Measurements from ENCODE around the gene MAP1LC3A.

MAP1LC3A gene

DNA sequence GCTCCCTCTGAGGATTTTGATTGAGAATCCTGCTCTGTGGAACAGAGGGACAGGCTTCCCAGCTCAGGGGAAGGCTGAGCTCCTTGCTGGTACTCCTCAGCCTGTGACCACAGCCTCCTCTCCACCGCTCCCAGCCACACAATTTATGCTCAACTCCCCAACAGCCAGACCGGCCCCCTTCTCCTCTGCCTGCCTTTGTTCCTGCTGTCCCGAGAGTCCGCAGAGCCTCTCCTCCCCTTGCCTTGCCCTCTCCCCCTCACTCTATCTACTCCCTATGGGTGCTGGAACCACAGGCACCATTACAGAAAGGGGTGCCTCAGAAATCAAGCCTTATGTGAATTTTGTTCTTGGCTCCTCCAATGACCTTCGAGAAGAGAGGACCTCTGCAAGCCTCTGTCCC is 15.9 kb downstream of the MAP1LC3A start:
- TF ChIP-seq TAF1 (IDR thresholded peaks at IDR 0.05; ENCODE audit: low read depth, low read length) (no peak), SPI1 (IDR thresholded peaks at IDR 0.05; ENCODE audit: low read depth, low read length) (no peak)
- DNase-seq (ENCODE audit: insufficient read length, low spot score) = no peak
- FAIRE-seq = no peak

- no peak for DNase-seq (ENCODE audit: insufficient read length, low spot score)
- no peak for FAIRE-seq
- TF ChIP-seq TAF1 (IDR thresholded peaks at IDR 0.05; ENCODE audit: low read depth, low read length) = no peak
- no peak for TF ChIP-seq PAX5 (IDR thresholded peaks at IDR 0.05; ENCODE audit: insufficient read depth, low read length, severe bottlenecking)
- no peak for TF ChIP-seq POLR2AphosphoS5 (IDR thresholded peaks at IDR 0.05; ENCODE audit: low read depth, low read length)
- TF ChIP-seq POU2F2 (IDR thresholded peaks at IDR 0.05; ENCODE audit: low read depth, low read length) = no peak
- TF ChIP-seq SPI1 (IDR thresholded peaks at IDR 0.05; ENCODE audit: low read depth, low read length) = no peak
- no peak for TF ChIP-seq POLR2A (IDR thresholded peaks at IDR 0.05; ENCODE audit: low read depth, low read length)
Observed at GRCh38 chr20:34574861-34575260, 16.3 kb downstream of the MAP1LC3A start.

DNA sequence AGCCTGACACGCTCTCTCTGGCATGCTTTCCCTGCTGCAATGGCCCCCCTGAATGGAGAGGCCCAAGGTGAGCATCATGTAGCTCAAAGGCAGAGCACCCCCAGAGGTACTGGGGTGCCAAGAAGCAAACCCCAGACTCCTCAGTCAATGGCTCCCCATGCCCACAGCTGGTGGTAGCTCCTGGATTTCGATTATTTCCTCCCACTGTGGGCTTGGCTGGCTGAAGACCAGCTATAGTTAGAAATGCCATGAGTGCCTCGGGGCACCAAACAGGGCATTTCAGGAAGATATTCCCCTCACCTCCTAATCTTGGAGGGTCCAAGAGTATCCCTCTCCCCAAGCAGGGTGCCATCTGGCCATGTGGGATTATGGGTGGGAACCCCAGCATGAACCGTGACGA is 16.8 kb downstream of the MAP1LC3A start:
- TF ChIP-seq POU2F2 (IDR thresholded peaks at IDR 0.05; ENCODE audit: low read depth, low read length) = no peak
- no peak for TF ChIP-seq TAF1 (IDR thresholded peaks at IDR 0.05; ENCODE audit: low read depth, low read length)
- DNase-seq (ENCODE audit: insufficient read length, low spot score) (no peak), FAIRE-seq (no peak)

GRCh38 chr20:34575756-34576155 is 17.2 kb downstream of the MAP1LC3A start:
- TF ChIP-seq SPI1 (IDR thresholded peaks at IDR 0.05; ENCODE audit: low read depth, low read length) (no peak), POU2F2 (IDR thresholded peaks at IDR 0.05; ENCODE audit: low read depth, low read length) (no peak), POLR2A (IDR thresholded peaks at IDR 0.05; ENCODE audit: low read depth, low read length) (no peak), PAX5 (IDR thresholded peaks at IDR 0.05; ENCODE audit: insufficient read depth, low read length, severe bottlenecking) (no peak), POLR2AphosphoS5 (IDR thresholded peaks at IDR 0.05; ENCODE audit: low read depth, low read length) (no peak), TAF1 (IDR thresholded peaks at IDR 0.05; ENCODE audit: low read depth, low read length) (no peak)
- no peak for FAIRE-seq

GRCh38 chr20:34577061-34577460 is 18.5 kb downstream of the MAP1LC3A start:
- no peak for TF ChIP-seq TAF1 (IDR thresholded peaks at IDR 0.05; ENCODE audit: low read depth, low read length)
- no peak for TF ChIP-seq POU2F2 (IDR thresholded peaks at IDR 0.05; ENCODE audit: low read depth, low read length)
- TF ChIP-seq POLR2A (IDR thresholded peaks at IDR 0.05; ENCODE audit: low read depth, low read length) = no peak
- TF ChIP-seq POLR2AphosphoS5 (IDR thresholded peaks at IDR 0.05; ENCODE audit: low read depth, low read length) = no peak
- no peak for TF ChIP-seq PAX5 (IDR thresholded peaks at IDR 0.05; ENCODE audit: insufficient read depth, low read length, severe bottlenecking)
- TF ChIP-seq SPI1 (IDR thresholded peaks at IDR 0.05; ENCODE audit: low read depth, low read length) = no peak
- FAIRE-seq (no peak), DNase-seq (ENCODE audit: insufficient read length, low spot score) (no peak)

More at GRCh38 chr20:34575756-34576155, 17.2 kb downstream of the MAP1LC3A start:
- DNase-seq (ENCODE audit: insufficient read length, low spot score) = no peak

DNA sequence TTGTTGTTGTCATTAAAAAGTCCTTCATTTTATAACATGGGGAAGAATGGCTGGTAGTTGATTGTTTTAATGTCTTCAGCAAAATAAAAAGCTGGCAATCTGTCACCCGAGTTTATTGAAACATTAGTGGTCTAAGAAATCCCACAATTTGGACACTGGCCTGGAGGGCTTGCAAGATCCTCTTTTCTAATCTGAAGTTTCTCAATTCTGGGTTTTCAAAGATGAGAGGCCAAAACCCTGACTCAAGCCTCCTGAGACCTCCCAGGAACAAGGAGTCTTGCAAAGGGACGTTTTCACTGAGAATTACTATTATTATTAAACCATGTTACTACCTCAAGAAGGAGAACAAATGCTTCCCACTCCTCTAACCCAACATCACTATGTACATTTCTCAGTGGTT is 19.5 kb downstream of the MAP1LC3A start:
- TF ChIP-seq POLR2A (IDR thresholded peaks at IDR 0.05; ENCODE audit: low read depth, low read length) = no peak
- no peak for TF ChIP-seq SPI1 (IDR thresholded peaks at IDR 0.05; ENCODE audit: low read depth, low read length)
- TF ChIP-seq TAF1 (IDR thresholded peaks at IDR 0.05; ENCODE audit: low read depth, low read length) = no peak
- no peak for TF ChIP-seq PAX5 (IDR thresholded peaks at IDR 0.05; ENCODE audit: insufficient read depth, low read length, severe bottlenecking)
- FAIRE-seq = no peak
- DNase-seq (ENCODE audit: insufficient read length, low spot score) = no peak

GRCh38 chr20:34578521-34578920 is 20.0 kb downstream of the MAP1LC3A start:
- no peak for TF ChIP-seq POU2F2 (IDR thresholded peaks at IDR 0.05; ENCODE audit: low read depth, low read length)
- no peak for TF ChIP-seq POLR2A (IDR thresholded peaks at IDR 0.05; ENCODE audit: low read depth, low read length)
- no peak for TF ChIP-seq TAF1 (IDR thresholded peaks at IDR 0.05; ENCODE audit: low read depth, low read length)
- no peak for TF ChIP-seq PAX5 (IDR thresholded peaks at IDR 0.05; ENCODE audit: insufficient read depth, low read length, severe bottlenecking)
- TF ChIP-seq SPI1 (IDR thresholded peaks at IDR 0.05; ENCODE audit: low read depth, low read length) = no peak
- FAIRE-seq = no peak
- DNase-seq (ENCODE audit: insufficient read length, low spot score) = no peak

- TF ChIP-seq SPI1 (IDR thresholded peaks at IDR 0.05; ENCODE audit: low read depth, low read length) = no peak
- TF ChIP-seq POU2F2 (IDR thresholded peaks at IDR 0.05; ENCODE audit: low read depth, low read length) = no peak
- no peak for TF ChIP-seq POLR2A (IDR thresholded peaks at IDR 0.05; ENCODE audit: low read depth, low read length)
- TF ChIP-seq PAX5 (IDR thresholded peaks at IDR 0.05; ENCODE audit: insufficient read depth, low read length, severe bottlenecking) = no peak
- no peak for TF ChIP-seq POLR2AphosphoS5 (IDR thresholded peaks at IDR 0.05; ENCODE audit: low read depth, low read length)
- no peak for TF ChIP-seq TAF1 (IDR thresholded peaks at IDR 0.05; ENCODE audit: low read depth, low read length)
- DNase-seq (ENCODE audit: insufficient read length, low spot score) (no peak), FAIRE-seq (no peak)
Observed at GRCh38 chr20:34579191-34579978, 20.9 kb downstream of the MAP1LC3A start.

DNA sequence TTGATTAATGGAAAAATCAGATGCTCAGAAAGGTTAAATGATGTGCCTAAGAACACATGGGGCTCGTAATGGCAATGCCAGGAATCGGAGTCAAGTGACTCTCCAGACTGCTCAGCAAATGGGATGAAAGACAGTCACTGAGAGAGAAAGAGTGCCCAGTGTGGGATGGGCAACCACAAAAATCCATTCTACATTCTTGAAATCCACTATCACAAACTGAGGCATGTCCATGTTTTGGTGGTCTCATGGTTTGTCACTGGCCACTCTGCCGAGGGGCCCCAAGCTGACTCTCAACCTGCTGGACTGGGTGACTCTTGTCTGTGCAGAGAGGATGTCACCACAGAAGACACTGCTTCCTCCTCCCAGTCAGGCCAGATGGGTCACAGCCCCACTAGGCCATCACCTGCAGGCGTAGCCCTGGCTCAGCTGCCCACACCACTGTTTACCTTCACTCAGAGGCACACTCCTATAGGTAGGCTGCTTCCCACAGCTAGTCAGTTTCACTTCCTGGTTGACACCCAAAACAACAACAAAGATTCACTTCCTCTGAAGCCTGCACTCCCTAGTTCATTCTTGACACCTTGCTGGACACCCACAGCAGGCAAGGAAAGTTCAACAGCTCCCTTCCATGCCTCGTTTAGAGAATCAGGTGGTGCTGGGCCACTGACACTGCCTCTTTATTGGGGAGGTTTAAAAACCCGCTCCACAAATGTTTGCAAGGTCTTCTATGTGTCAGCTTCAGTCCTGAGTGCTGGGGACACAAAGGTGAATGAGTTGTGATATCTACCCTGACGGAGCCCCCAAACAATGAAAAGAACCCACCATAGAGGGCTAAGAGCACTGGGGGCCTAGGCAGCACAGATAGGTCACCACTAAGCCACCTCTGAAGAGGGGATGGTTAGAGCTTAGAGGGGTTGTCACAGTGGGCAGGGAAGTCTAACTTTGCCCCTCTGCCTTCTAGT is 21.7 kb downstream of the MAP1LC3A start:
- FAIRE-seq (peak; percentile 96), DNase-seq (ENCODE audit: insufficient read length, low spot score) (no peak)
- TF ChIP-seq TAF1 (IDR thresholded peaks at IDR 0.05; ENCODE audit: low read depth, low read length) = no peak
- TF ChIP-seq POU2F2 (IDR thresholded peaks at IDR 0.05; ENCODE audit: low read depth, low read length) = no peak
- peak; percentile 92 for TF ChIP-seq SPI1 (IDR thresholded peaks at IDR 0.05; ENCODE audit: low read depth, low read length)
- no peak for TF ChIP-seq POLR2A (IDR thresholded peaks at IDR 0.05; ENCODE audit: low read depth, low read length)
